AML-193 (cell line): ENCODE data around the gene A4GNT.

Experiments
- DNase-seq, 2 experiments: peaks; one replicate each; lab custom pipeline; 2025; lab: John Stamatoyannopoulos, UW

The A4GNT gene

DNA sequence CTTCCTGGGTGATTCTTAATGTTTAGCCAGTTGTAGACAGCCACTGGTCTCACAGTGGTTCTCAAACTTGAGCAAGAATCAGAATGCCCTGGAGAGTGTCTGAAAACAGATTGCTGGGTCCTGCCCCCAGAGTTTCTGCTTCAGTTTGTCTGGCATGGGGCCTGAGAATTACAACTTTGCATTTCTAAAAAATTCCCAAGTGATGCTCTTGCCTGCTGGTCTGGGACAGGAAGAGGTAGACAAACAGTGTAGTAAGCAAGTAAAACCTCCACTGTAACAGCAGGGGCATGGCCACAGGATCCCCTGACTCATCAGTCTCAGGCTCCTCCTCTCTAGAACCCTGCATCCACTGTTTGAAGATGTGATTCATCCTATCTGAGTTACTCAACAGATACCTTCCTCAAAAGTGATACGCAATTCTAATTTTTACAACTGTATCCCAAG lies 53.3 kb downstream of the A4GNT start:
- DNase-seq: peak; percentile 23 to 44

DNA sequence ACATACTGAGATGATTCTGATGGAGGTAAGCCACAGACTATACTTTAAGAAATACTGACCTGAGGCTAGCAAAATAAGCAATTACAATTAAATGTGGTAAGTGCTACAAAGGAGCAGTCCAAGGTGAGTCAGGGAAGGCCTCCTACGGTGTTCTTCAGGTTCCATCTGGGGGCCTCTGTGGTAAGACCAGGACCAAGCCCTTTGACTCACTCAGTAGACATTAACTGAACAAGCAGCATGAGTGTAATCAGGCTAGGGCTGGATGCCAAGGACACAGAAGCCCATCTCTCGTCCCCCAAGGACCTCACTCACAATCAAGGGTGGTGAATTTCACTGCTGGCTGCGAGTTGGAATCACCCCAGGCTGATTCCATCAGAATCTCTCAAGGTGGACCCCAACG lies 54.1 kb downstream of the A4GNT start:
- no peak for DNase-seq
